A549 (cell line): ENCODE measurements around the gene JKAMP.

ENCODE experiments used
- EP300 ChIP-seq, 2 experiments: fragments of >200 bp; sonication (Bioruptor Twin); formaldehyde crosslinking; IDR thresholded peaks; 2 replicates in 1 of 2; 3 replicates in 1 of 2; pipeline ENCODE4 v1.6.1; 2016 to 2017
- POLR2A ChIP-seq: IDR thresholded peaks from 2 replicates; pipeline ENCODE4 v1.6.1; 2012; ENCODE audit warnings: mild to moderate bottlenecking, low read length

- TF ChIP-seq EP300 (IDR thresholded peaks at IDR 0.05) (no peak), POLR2A (no peak)
Measured at GRCh38 chr14:59507752-59508103, 23.4 kb downstream of the JKAMP start.
